CD4-positive, alpha-beta T cell treated with Interleukin-2 at 100 ng/mL for 4 hours (primary cell): ENCODE results near the gene TMEM185B.
"Not testable (repeated sequence)": the region's sequence is repeated elsewhere in the genome, so short reads cannot be mapped to it uniquely, and the experiment has no call there.

Experiments
- DNase-seq: peaks from one replicate; pipeline ENCODE4 v3.0.0-alpha.2; 2020; ENCODE audit warnings: low spot score

Gene TMEM185B

DNA sequence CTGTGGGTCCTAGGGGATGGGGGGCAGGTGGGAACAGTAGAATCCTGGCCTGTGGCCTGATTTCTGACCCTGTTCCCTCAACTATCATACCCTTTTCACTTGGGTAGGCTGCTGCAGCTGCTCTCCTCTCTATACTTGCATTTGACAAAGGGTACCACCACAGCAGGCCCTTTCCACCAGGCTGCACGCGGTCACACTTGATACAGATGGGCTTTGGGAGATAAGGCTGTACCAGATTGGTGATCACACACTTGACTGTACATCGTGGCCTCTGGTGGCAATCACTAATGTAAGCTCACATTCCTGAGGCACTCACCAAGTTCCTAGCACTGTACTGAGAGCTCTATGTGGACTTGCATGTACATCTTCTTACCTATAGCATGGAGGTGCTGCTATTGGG, 27.9 kb upstream of the TMEM185B start:
- no peak for DNase-seq

DNA sequence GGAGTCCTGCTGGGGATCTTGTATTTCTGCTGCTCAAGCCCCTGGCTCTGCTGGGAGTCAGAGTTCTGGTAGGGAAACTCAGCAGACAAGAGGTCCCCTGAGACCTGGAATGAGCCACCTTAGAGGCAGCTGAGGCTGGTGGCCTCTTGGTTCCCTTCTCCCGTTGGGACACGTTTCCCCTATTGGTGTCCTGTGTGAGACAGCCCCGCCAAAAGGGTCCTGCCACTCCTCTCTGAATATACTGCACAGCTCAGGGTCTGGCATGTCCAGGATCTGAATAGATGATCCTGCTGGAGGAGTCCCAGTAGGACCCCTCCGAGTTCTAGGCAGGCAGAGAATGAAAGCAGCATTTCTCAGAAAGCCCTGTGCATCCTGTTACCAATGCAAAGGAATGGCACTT, 27.4 kb upstream of the TMEM185B start:
- no peak for DNase-seq

DNA sequence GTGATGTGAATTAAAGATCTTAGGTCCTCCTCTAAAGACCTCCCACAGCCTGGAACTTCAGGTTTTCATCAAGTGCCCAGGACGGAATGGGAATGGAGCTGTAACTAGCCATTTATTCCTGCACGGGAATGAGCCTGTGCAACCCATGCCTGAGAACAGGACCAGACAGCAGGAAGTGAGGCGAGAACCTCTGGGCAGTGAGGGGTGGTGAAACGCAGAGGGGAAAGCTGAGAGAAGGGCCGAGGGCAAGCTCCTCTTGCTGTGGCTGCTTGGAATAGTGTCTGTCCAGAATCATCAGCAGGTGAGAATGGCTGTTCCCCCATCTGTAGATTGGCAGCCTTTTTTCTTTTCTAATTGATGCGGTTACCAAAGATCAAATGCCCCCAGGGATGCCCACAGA, 24.7 kb upstream of the TMEM185B start:
- DNase-seq = no peak

DNA sequence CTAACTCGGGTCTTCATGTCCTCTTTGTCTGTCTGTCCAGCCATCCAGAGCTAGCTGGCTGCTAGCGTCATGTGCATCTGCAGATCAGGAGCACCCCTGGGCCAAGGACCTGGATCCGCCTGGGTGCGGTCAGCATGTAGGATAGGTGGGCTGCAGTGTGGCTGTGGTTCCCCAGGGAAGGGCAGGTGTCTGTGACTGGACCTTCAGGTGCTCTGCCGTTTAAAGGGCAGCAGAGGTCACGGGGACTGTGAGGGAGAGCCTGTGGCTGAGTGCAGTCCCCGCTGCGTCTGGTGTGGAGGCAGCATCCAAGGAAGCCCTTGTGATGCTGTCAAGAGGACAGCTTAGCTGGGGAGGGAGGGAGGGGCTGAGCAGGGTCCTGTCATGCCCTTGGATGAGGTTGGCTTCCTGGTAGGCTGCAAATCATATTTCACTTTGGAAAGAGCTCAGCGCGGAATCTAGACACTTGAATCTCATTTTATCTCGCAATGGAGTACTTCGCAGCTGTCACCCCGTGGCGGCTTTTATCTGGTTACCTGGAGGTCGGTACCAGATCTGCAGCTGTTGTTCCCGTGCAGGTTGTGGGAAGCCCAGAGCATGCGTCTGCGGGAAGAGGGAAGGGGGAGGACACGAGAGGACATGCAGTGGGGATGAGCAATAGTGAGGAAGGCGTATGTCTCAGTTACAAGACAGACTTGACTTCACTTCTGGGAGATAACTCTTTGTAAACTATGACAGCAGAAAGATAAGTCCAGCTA, 23.5 kb upstream of the TMEM185B start:
- no peak for DNase-seq

DNA sequence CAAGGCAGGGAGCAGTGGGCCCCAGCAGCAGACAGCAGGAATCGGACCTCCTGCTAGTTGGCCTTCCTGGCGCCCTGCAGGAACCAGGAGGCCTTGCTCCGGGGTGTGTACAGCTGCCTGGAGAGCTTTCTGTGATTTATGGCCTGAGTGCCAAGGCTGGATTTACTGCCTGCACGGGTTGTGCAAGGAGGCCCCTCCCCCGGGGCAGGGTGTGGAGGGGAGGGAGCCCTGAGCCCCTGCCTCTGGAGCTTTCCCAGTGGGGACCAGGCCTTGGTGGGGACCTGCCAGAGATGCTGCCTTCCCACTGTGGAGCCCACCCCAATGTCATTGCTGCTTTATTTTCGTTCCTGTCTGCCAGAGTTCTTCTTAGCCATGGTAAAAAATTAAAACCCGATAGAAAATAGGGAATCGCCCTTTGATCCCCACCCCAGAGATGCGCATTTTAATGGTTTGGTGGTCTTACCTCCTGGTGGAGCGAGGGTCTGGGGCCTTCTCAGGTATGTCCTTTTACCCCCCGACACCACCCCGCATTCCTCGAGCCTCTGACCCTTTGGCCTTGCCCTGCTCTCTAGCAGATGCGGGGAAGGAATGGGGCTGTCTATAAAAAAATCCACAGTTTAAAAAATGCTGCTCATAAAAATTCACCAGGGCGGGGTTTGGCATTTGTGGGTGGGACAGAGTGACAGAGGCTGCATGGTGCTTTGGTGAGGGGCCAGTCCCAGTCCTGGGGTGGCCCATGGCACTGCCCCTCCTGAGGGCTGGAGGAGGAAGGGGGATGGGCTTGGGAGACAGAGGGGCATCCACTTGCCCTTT, 22.5 kb upstream of the TMEM185B start:
- DNase-seq = no peak

DNA sequence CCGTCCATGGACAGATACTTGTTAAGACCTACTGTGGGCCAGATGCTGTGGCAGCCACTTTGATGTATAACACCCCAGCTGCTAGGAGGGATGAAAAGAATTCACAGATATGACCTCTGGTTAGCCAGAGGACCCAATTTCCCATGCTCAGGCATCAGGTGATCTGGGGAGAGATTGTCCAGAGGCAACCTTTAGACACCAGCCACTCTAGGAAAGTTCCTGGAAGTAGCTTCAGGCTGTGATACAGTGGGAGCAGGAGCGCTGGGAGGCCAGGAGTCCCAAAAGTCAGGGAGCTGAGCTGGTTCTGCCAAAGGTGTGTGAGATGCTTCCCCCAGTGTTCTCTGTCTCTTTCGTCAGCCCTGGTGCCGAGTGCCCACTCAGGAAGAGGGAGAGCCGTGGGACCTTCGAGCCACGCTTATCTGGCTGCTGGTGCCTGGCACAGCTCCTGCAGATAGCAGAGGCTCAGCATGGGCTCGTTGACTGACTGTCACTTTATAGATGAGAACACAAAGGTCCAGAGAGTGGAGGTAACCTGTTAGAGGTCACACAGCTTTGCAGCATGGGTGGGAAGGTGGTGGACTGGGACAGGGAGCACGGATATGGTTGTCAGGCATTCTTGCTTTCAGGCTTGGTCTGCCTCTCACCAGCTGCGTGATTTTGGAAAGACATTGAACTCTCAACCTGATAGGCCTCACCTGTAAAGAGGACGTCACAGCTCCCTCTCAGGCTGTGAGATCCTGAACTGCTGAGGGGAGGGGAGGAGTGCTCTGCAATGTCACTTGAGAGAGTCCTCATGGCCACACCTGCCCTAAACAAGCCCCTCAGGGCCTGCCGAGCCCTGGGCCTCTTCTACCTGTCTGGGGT, 21.7 kb upstream of the TMEM185B start:
- no peak for DNase-seq

DNA sequence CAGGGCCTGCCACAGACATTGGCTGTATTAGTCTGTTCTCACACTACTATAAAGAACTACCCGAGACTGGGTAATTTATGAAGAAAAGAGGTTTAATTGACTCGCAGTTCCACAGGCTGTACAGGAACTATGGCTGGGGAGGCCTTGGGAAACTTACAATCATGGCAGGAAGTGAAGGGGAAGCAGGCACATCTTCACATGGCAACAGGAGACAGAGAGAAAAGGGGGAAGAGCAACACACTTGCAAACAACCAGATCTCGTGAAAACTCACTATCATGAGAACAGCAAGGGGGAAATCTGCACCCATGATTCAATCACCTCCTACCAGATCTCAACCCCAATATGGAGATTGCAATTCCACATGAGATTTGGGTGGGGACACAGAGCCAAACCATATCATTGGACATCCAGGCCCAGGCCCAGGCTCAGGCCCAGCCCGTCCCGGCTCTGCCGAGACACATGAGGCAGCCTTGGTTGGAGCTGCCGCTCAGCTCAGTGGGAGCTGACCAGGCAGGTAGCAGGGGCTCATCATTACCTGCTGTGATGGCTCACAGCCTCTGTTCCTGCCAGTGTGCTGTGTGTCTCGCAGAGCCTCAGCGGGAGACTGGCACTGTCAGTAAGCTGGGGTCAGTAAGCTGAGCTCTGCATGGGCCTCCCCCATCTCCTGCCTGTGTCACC, 20.8 kb upstream of the TMEM185B start:
- no peak for DNase-seq

DNA sequence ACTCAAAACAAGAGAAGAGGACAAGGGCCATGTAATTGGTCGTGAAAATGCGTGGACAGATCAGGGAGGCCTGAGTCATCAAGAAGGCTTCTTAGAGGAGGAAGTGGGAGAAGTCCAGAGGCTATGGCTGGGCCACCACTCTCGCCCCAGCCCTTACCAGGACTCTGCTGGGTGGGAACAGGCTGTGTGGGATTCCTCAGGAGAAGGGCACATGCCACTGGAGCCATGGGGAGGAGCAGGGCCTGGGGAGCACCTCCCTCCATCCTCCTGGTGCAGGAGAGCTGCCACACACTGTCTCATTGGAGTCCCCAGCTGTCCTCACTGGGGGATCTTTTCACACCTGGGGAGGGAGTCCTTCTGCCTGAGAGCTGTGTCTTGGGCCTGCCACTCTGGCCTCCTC, 20.0 kb upstream of the TMEM185B start:
- DNase-seq = no peak

DNA sequence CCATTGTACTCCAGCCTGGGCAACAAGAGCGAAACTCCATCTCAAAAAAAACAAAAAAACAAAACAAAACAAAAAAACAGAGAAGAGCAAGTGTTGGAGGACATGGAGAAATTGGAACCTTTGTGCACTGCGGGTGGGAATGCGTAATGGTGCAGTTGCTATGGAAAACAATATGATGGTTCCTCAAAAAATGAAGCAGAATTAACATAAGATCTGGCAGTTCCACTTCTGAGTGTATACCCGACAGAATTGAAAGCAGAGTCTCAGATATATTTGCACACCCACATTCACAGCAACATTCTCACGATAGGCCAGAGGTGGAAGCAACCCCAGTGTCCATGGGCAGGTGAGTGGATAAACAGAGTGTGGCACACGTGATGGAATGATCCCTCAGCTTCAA, 18.5 kb upstream of the TMEM185B start:
- no peak for DNase-seq

DNA sequence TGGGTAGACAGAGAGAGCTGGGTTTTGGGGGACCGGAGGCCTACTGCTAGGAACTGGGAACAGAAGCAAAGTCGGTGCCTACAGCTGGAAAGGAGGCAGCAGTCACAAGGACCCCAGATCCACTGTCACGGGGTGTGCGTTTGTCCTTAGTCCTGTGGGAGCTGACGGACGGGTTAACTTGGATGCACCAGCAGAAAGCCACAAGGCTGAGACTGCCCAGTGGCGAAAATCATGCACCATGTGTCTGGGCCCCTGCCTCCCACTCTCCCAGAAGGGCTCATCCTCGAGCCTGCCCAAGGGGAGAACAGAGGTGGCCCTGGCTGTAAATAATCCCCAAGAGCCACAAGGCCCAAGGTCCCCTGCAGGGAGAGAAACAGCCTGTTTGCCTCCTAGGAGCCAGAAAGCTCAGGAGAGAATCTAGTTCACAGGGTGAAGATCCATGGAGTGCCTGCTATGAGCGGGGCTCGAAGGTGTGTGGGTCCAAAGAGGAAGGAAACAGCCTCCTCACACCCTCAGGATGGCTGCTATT, 17.8 kb upstream of the TMEM185B start:
- no peak for DNase-seq

DNA sequence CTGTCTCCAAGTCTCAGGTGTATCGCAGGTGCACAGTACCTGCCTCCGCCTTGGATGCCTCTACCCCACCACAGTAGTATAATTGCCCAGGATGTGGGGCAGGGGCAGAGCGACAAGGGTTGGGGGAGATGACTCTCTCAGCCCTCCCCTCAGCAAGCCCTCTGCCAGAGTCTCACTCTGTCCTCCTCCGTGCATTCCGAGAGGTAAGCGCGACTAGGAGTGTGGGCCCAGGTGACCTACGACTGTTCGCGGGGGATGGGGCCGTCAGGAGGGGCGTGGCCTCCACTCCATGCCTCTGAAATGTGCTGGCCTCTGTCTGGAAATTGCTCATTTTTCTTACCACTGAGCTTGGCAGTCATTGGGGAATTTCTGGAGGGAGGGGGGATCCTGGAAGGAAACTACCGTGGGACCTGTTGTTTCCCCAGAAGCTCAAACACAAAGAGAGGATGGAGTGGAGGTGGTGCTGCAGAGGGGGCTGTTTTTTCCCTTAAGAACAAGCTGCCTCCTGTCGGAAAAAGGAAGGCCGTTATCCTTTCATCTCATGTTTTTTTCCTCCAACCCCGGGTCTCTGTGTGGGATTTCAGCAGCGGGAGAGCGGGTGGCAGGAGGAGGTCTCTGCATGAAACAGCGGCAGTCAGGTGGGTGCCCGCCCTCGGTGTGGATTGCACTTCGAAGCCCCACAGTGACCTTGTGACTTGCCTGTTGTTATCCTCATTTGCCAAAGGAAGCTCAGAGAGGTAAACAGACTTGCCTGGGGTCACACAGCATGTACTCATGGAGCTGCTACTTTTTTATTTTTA, 16.5 kb upstream of the TMEM185B start:
- DNase-seq = no peak

DNA sequence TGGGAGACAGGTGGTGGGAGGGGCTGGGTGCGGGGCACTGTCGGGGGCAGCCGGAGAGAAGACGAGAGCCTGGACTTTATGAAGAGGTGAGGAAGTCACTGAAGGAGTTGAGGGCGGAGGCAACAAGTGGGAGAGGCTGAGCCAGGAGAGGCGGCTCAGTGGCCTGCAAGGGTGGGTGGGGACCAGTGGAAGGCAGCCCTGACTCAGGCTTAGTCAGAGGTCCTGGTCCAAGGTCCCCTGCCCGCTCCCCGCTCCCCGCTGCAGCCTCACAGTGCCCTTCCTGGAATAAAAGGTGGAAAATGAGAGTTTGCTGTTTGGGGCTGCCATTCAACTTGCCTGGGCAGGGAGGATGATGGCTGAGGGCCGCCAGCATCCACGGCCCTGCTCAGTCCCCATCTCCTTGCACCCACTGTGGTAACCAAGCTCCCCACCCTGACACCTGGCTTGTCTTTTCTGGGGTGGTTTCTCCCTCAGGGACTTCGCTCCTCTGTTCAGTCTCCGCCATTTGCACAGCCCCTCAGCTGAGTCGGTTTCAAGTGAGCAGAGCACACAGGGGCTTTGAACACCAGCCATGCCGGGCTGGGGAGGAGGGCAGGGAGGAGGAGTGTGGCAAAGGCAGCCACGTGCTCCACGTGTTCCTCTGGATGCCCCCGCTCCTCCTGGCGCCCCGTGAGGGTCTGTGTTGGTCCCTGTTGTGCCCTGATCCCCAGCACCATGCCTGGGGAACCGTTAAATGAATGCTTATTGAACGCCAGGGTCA, 15.7 kb upstream of the TMEM185B start:
- no peak for DNase-seq

DNA sequence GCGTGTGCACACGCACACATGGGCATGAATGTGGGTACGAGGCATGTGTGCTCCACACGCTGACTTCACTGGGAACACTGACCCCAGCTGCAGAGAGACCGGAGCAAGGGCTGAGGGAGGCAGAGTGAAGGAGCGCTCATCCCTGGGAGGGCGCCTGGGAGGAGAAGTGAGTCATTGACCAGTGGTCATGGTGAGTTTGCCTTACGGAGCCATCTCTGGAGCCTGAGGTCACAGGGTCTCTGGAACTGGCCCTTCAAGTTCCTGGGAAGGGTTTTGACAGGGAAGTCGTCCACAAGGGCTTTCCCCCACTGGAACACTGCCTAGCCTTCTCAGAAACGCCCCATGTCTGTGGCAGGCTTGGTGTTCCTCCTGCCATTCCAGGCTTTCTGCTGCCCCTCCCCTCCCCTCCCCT, 14.3 kb upstream of the TMEM185B start:
- no peak for DNase-seq

DNA sequence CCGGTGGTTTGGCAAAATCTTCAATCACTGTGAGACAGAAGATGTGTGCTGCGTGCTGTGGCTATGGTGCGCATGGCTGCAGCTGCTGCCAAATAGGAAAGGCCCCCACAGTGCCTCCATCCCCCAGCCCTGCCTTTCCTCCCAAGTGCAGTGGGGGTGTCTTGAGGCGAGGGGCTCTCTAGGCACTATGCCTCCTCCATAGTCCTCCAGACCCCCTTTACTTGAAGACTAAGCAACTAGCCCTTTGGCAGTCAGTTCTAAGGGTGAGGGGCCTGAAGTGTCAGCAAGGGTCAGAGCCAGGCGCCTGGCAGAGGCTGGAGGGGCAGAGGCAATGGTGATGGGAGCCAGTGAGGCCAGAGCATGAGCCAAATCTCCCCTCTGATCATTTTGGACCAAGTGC, 13.6 kb upstream of the TMEM185B start:
- DNase-seq = no peak

DNA sequence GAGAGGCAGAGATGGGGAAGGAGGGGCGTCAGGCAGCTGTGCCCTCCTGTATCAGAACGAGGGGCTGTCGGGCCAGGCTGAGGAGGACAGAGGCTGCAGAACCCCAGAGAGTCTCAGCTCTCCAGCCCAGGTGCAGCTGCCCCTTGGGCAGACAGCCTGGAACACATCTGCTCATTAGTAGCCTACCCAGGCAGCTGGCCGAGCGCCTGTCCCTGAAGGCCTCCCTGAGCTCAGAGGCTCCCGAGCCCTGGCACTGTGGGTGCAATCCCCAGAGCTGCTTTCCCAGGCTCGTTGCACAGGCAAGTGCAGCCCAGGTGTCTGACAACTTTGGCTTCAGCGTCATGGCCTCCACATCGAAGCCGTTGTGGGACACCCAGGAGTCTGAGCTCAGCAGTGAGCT, 13.1 kb upstream of the TMEM185B start:
- no peak for DNase-seq

DNA sequence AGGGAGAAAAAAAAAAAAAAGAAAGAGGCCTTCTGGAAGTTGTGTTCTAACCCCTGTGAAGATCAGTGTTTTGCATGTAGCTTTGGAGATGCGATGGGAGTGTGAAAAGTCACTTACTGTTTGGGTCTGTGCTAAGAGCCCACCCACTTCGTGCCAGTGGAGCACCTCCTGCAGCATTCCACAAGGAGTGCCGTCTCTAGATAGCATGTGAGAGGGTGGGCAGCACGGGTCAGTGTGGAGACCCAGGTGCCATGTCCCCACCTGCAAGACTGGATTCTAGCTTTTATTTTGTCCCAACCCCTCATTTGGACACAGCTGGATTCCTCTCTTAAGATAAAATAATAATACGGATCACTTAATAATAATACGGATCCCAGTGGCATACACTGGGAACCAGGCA, 12.5 kb upstream of the TMEM185B start:
- no peak for DNase-seq

DNA sequence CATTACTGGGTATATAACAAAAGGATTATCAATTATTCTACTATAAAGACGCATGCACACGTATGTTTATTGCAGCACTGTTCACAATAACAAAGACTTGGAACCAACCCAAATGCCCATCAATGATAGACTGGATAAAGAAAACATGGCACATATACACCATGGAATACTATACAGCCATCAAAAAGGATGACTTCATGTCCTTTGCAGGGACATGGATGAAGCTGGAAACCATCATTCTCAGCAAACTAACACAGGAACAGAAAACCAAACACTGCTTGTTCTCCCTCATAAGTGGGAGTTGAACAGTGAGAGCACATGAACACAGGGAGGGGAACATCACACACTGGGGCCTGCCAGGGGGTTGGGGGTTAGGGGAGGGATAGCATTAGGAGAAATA, 12.0 kb upstream of the TMEM185B start:
- DNase-seq = not testable (repeated sequence)

DNA sequence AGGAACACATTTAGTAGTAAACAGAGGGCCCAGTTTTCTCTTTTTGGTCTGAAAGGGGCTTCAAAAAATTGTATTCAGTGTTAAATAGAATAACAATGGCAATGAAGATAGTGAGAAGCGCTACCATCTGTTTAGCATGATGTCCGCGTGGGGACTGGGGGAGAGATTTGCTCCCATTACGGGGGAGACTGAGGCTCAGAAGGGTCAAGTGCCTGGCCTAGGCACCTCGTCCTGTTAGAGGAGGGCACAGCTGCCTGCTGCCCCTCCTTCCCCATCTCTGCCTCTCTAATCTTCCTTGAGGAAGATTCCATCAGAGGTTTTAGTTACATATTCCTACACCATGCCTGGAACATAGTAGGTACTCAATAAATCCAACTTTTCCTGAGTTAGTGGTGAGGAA, 10.1 kb upstream of the TMEM185B start:
- DNase-seq = no peak

DNA sequence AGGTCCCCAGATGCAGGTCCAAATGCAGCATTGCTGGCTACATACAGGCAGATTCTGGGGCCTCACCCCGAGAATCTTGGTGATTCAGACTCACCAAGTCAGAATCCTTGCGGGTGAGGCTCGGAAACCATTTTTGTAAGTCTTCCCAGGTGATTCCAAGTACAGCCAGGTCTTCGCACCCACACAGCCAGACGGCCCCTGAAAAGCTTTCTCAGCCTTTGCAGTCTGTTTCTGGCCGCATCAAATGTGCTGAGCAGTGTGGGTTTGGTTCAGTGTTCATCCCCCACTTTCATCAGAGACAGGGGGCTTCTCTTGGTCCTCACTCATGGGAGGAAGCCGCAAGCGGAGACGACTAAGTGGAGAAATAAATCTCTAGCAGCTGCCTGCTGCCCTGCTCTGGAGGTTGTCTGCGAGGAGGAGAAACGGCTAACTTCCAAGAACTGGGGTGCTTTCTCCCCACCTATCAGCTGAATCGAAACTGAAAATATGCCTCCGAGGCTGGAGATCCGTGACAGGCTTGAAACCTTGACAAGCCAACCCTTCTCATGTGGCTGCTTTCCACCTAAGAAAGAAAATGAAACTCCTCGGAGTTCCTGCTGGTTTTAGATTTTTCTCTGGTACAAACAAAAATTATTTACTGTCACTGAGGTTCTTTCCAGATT, 8.9 kb upstream of the TMEM185B start:
- DNase-seq = peak; percentile 85

DNA sequence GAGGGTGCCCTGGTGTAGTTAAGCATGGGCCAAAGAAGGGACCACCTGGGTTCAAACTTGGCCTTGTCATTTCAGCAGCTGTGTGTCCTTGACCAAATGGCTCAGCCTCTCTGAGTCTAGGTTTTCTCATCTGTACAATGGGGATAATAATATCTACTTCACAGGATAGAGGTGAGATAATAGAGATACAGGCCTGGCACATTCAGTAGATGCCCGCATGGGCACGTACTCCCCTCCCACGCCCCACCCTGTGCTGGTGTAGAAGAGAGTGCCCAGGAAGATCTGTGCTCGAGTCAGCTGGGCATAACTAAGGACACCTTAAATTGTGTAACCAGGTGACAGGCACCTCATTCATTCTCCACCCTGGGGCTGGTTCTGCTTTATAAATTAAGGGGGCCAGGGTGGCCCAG, 8.4 kb upstream of the TMEM185B start:
- no peak for DNase-seq
